ENCODE measurements around the gene PER2. TPM values are rescaled to one million over a fixed set of nuclear protein-coding genes. Genes with fewer than 3 reads are reported as not detected.

Gene PER2
- total RNA-seq, 6 experiments from 2014 or later: 4.3 to 5.7 (median 4.5) TPM

DNA sequence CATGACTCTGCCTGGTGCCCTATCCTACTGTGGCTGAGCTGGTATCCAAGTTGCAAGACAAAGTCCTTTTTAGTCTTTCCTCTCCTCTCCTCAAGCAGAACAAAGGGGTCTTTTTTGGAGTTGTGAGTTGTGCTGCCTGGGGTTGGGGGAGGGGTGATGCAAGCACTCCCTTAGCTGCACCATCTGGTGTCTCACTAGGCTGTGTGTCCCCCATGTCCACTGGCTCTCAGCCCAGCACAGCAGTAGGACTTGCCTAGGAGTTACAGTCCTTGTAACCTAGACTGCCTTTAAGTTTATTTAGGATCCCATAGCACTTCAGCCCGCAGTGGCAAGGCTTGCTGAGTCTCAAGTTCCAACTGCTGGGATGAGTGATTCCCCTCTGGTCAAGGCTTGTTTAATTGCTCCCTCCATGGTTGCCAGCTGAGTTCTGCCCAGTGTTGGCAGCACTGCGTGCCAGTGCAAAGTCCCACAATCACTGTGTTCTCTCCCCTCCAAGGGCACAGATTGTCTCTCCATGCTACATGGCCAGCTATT lies 71.7 kb downstream of the PER2 start:
- Mint-ChIP-seq H3K9me3 (no peaks in the 10 kb centered on the region), H3K27ac (no peak overlapping the region), H3K4me1 (ENCODE audit: low read depth) (no peaks in the 10 kb centered on the region), H3K36me3 (ENCODE audit: low read depth) (no peaks in the 10 kb centered on the region), H3K27me3 (ENCODE audit: insufficient read depth) (peaks cover 31% of the 10 kb centered on the region), H3K4me3 (no peak overlapping the region)
- TF ChIP-seq, protein P1, sequence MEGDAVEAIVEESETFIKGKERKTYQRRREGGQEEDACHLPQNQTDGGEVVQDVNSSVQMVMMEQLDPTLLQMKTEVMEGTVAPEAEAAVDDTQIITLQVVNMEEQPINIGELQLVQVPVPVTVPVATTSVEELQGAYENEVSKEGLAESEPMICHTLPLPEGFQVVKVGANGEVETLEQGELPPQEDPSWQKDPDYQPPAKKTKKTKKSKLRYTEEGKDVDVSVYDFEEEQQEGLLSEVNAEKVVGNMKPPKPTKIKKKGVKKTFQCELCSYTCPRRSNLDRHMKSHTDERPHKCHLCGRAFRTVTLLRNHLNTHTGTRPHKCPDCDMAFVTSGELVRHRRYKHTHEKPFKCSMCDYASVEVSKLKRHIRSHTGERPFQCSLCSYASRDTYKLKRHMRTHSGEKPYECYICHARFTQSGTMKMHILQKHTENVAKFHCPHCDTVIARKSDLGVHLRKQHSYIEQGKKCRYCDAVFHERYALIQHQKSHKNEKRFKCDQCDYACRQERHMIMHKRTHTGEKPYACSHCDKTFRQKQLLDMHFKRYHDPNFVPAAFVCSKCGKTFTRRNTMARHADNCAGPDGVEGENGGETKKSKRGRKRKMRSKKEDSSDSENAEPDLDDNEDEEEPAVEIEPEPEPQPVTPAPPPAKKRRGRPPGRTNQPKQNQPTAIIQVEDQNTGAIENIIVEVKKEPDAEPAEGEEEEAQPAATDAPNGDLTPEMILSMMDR (IDR thresholded peaks at IDR 0.05): no peak
- DNase-seq: no peak

DNA sequence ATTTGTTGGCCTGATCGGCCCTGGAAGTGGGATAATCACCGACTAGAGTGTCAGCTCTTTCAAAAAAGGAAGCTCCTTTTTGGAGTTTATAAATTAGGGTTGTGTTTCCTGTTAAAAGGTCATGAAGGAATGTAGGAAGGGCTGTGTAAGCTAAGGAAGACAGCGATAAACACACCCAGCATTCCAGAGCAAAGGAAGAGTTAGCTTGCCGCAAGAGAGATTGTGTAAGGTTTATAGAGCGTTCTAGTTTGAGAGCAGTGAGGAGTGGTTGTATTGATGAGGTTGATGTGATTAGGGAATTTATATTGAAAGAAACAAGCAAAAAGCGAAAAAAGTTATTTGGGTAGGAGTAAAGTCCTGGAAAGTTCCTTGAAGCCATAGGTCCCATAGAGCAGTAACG lies 81.4 kb downstream of the PER2 start:
- peaks cover 7% of the 10 kb centered on the region; the same call in 1 of the 2 replicates for H3K27me3 Mint-ChIP-seq (ENCODE audit: insufficient read depth)
- peaks cover 5% of the 10 kb centered on the region for H3K4me1 Mint-ChIP-seq (ENCODE audit: low read depth)
- H3K9me3 Mint-ChIP-seq: no peaks in the 10 kb centered on the region; the same call in 1 of the 2 replicates
- no peak for DNase-seq
- no peak overlapping the region for H3K4me3 Mint-ChIP-seq
- TF ChIP-seq, protein P1 (IDR thresholded peaks at IDR 0.05): no peak
- H3K27ac Mint-ChIP-seq: no peak overlapping the region
- H3K36me3 Mint-ChIP-seq (ENCODE audit: low read depth): peaks cover 14% of the 10 kb centered on the region

DNA sequence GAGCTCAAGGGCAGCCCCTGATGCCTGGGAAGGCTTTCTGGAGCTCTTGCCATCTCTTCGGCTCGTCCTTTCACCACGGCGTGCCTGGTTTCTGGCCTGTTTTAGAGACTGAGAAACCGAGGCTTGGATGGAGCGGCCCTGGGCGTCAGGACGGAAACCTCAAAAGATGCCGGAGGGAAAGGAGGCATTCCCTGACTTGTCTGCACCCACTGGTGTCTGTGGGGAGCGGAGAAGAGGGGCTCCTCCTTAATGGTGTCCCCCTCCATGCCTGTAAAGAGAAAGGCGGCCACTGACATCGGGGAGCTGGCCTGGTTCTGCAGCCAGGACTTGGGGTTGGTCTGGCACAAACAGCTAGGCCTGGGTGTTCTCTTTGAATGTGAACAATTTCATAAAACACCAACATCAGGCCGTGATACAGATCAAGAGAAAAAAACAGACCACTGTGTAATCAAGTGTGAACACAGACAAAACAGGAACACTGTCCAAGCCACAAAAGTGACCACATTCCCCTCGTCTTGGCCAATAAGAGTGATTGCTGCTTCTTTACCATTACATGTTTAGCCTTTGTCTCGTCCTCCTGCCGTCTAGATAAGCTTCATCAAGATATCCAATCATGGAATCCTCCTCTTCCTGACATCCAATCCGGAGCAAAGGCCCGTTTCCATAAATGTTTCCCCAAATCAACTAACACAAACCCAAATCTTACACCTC lies 84.3 kb downstream of the PER2 start:
- H3K4me1 Mint-ChIP-seq (ENCODE audit: low read depth): peaks cover 27% of the 10 kb centered on the region
- peaks cover 19% of the 10 kb centered on the region for H3K36me3 Mint-ChIP-seq (ENCODE audit: low read depth)
- H3K9me3 Mint-ChIP-seq: no peaks in the 10 kb centered on the region; the same call in 1 of the 2 replicates
- no peak for DNase-seq
- peak overlapping the region; percentile 71 for H3K4me3 Mint-ChIP-seq
- peak overlapping the region; percentile 64; the same call in 1 of the 2 replicates for H3K27ac Mint-ChIP-seq
- TF ChIP-seq, protein P1 (IDR thresholded peaks at IDR 0.05): no peak
- no peaks in the 10 kb centered on the region for H3K27me3 Mint-ChIP-seq (ENCODE audit: insufficient read depth)

DNA sequence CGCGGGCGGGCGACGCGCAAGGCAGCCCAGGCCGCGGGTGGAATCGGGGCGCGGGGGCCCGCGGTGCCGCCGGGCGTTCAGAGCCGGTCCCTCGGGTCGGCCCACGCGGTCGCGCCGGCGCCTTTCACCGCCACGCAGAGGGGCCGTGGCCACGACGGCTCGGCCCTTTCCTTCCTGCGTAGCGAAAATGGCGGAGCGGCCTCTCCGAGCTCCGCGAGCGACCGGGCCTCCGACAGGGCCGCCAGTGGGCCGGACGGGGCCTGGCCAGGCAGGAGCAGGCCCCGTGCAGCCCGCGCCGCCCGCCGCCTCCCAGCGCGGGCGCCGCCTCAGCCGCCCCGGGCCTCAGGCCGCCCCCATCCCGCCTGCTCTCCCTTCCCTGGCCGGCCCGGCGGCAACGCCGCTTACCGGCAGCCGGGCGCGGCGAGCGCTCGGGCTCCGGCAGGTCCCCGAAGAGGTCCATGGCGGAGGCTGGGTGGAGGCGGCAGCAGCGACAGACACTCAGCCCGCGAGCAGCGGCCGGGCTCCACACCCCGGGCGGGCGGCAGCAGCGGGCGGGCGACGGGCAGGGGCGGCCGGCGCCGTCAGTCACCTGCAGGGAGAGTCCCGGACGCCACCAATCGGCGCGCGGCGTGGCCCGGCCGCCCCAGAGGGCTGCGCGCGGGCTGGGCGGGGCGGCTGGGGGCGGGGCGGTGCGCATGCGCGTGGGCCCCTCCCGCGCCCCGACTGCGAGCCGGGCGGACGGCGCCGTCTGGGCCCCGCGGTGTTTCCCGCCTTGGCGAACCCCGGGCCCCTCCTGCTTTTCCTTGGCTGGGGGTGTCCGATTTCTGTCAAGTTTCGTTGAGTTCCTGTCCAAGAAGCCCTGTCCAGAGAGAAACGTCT lies 85.1 kb downstream of the PER2 start, which contains the start of gene ILKAP:
Gene ILKAP, minus strand, starts transcription at position 602 of the 879 bp plus-strand sequence. Its CDS starts 142 bp downstream, at position 460.
- peaks cover 27% of the 10 kb centered on the region for H3K4me1 Mint-ChIP-seq (ENCODE audit: low read depth)
- H3K27me3 Mint-ChIP-seq (ENCODE audit: insufficient read depth): no peaks in the 10 kb centered on the region
- TF ChIP-seq, protein P1 (IDR thresholded peaks at IDR 0.05): no peak

DNA sequence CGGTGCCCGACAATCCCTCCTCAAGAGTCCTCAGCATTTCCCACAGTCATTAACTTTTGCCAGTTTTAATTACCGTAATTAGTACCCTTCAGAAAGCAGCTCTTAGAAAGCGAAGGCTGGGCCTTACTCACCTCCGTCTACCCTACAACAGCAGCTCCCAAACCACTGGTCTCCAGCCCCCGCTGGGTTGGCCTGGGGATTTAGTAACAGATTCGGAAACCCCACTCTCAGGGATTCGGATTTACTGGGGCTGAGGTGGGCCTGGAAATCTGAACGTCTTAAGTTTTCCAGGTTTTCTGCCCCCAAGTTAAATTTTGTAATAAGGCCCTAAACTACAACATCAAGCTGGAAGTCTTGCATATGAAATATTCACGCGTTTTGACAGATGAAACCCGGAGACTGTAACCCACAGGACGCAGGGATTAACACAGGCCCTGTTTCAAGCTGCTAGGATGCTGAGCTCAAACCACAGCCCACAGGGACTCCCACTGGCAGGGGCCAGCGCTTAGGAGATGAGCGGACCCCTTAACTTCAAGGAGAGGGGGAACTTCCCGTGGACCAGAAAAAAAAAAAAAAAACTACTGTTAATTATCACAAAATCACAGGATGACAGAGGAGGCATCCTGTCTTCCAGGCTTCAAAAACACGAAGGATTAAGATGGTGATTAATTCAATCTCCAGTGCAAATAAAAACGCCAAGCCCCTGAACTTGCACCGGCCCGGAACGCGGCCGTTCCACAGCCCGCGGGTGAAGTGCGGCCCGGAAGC lies 85.9 kb downstream of the PER2 start:
- no peaks in the 10 kb centered on the region; the same call in 1 of the 2 replicates for H3K9me3 Mint-ChIP-seq
- H3K4me1 Mint-ChIP-seq (ENCODE audit: low read depth): peaks cover 31% of the 10 kb centered on the region
- TF ChIP-seq, protein P1 (IDR thresholded peaks at IDR 0.05): no peak
- H3K36me3 Mint-ChIP-seq (ENCODE audit: low read depth): peaks cover 19% of the 10 kb centered on the region
- DNase-seq: no peak
- peak overlapping the region; percentile 82 for H3K27ac Mint-ChIP-seq
- H3K4me3 Mint-ChIP-seq: peak overlapping the region; percentile 94
- no peaks in the 10 kb centered on the region for H3K27me3 Mint-ChIP-seq (ENCODE audit: insufficient read depth)

More for the DNA sequence above, 85.1 kb downstream of the PER2 start, which contains the start of gene ILKAP:
- Mint-ChIP-seq H3K36me3 (ENCODE audit: low read depth) (peaks cover 19% of the 10 kb centered on the region), H3K9me3 (no peaks in the 10 kb centered on the region; the same call in 1 of the 2 replicates), H3K27ac (peak within 1 kb of the TSS; percentile 82), H3K4me3 (peak within 1 kb of the TSS; percentile 94)
- peak; percentile 66 for DNase-seq
